ENCODE data around the gene TMEM245. TPM values are rescaled to one million over a fixed set of nuclear protein-coding genes. Genes with fewer than 3 reads are reported as not detected.

TMEM245 gene
- total and polyA plus RNA-seq, 10 of the 15 experiments (the other 5 are each of a cell fraction or from before 2014, with no cell fraction given) = 7.4 to 36.1 (median 19.0) TPM

DNA sequence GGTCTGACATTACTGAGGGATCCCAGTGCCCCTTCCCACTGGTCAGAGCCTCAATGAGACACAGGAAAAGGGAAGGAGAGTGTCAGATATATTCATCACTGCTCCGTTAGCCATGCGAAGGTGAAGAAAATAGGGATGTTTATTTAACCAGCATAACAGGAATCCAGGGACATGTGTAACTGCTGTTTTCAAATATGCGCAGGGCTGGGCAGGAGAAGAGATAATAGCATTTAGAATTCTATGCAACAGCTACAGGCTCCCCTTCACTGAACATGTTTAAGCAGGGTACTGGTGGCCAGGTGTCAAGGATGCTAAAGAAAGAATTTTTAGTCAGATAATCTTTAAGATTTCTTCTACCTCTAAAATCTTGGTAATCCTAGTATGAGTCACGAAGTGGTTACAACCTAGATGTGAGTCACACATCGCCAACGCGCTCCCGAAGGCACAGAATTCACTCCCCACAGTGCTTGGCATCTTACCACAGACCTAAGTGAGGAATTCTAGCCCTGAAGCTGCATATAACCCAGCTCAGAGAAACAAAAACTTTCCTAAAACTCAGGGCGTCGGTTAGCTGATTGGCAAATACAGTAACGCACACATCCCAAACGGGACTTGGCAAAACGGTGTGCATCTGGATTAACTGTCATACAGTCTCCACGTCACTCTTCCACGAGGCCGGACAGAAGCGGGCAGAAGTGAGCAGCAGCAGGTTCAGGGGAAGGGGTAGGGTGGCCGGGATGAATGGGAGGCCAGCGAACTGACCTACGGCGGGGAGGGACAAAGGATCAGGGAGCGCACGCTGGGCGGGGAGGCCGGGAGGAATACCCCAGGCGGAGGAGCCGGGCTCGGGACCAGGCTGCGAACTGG lies 107.5 kb downstream of the TMEM245 start (continued):
- TF ChIP-seq PRDM15 (CRISPR knock-in tag; IDR thresholded peaks at IDR 0.05) (no peak), RBBP5 (conservative IDR thresholded peaks at IDR 0.05) (no peak), HSF1 (IDR thresholded peaks at IDR 0.05; ENCODE audit: low read depth, low read length) (no peak), SIN3A (IDR thresholded peaks at IDR 0.05; ENCODE audit: low read depth, low read length) (no peak), TAF1 (IDR thresholded peaks at IDR 0.05; ENCODE audit: borderline replicate concordance, low read depth, low read length) (no peak), CUX1 (IDR thresholded peaks at IDR 0.05; ENCODE audit: insufficient replicate concordance, low read depth, low read length) (no peak), NR2F1 (conservative IDR thresholded peaks at IDR 0.05) (no peak), BHLHE40 (IDR thresholded peaks at IDR 0.05; ENCODE audit: borderline replicate concordance in 1 of 2, low read depth in 2 of 2, low read length in 1 of 2) (no peak), CBFB (IDR thresholded peaks at IDR 0.05; ENCODE audit: low read depth) (0 out of 2 replicates have a peak, but pooled peaks have one; percentile 50), DPF2 (IDR thresholded peaks at IDR 0.05) (no peak), MYC (IDR thresholded peaks at IDR 0.05; ENCODE audit: insufficient read depth, insufficient read length, insufficient replicate concordance, low read length, severe bottlenecking) (no peak), EED (IDR thresholded peaks at IDR 0.05; ENCODE audit: low read depth) (peak; percentile 86; the same call in 1 of the 2 replicates), CEBPB (IDR thresholded peaks at IDR 0.05; ENCODE audit: borderline replicate concordance in 1 of 2, low read depth in 2 of 2, low read length in 2 of 2) (no peak), POLR2AphosphoS5 (IDR thresholded peaks at IDR 0.05; ENCODE audit: low read length) (no peak), MXI1 (IDR thresholded peaks at IDR 0.05; ENCODE audit: low read depth, low read length) (no peak), TARDBP (IDR thresholded peaks at IDR 0.05; ENCODE audit: borderline replicate concordance) (no peak), POU2F2 (IDR thresholded peaks at IDR 0.05; ENCODE audit: borderline replicate concordance, low read depth, low read length) (no peak)
- TF ChIP-seq, protein P1, sequence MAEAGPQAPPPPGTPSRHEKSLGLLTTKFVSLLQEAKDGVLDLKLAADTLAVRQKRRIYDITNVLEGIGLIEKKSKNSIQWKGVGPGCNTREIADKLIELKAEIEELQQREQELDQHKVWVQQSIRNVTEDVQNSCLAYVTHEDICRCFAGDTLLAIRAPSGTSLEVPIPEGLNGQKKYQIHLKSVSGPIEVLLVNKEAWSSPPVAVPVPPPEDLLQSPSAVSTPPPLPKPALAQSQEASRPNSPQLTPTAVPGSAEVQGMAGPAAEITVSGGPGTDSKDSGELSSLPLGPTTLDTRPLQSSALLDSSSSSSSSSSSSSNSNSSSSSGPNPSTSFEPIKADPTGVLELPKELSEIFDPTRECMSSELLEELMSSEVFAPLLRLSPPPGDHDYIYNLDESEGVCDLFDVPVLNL (IDR thresholded peaks at IDR 0.05; ENCODE audit: low read depth, low read length) = no peak
